Glutamatergic neuron (in vitro differentiated cells): ENCODE measurements around the gene ATXN7L3. TPM values are rescaled to one million over a fixed set of nuclear protein-coding genes. Genes with fewer than 3 reads are reported as not detected.
A peak's percentile ranks its signal among the peaks of the same experiment; 100 is the strongest.

Source experiments
- DNase-seq: peaks from one replicate; pipeline ENCODE4 v3.0.0; 2022
- H3K27ac Mint-ChIP-seq: one replicate; pipeline ENCODE4 v1.8.0; 2020; ENCODE audit warnings: mild to moderate bottlenecking, mixed read lengths, inconsistent platforms; ENCODE audit not compliant: unreplicated experiment
- H3K27me3 Mint-ChIP-seq: one replicate; pipeline ENCODE4 v1.8.0; 2020; ENCODE audit warnings: mild to moderate bottlenecking, moderate library complexity, mixed read lengths, inconsistent platforms; ENCODE audit not compliant: unreplicated experiment
- H3K36me3 Mint-ChIP-seq: one replicate; pipeline ENCODE4 v1.8.0; 2020; ENCODE audit warnings: mild to moderate bottlenecking, mixed read lengths, inconsistent platforms; ENCODE audit not compliant: unreplicated experiment
- H3K4me1 Mint-ChIP-seq: one replicate; pipeline ENCODE4 v1.8.0; 2020; ENCODE audit warnings: mild to moderate bottlenecking, low read depth, mixed read lengths, inconsistent platforms; ENCODE audit not compliant: unreplicated experiment
- H3K4me3 Mint-ChIP-seq: one replicate; pipeline ENCODE4 v1.8.0; 2020; ENCODE audit warnings: mild to moderate bottlenecking, mixed read lengths, inconsistent platforms; ENCODE audit not compliant: unreplicated experiment
- H3K9me3 Mint-ChIP-seq: one replicate; pipeline ENCODE4 v1.8.0; 2020; ENCODE audit warnings: mild to moderate bottlenecking, moderate library complexity, mixed read lengths, inconsistent platforms; ENCODE audit not compliant: unreplicated experiment
- total RNA-seq: library from RNA; stranded (reverse); fragmentation: NEBNext Ultra II Directional; extraction: Animal tissue kit (Norgen Biotek cat#: 25700); gene quantifications from one replicate; pipeline ENCODE4 v1.2.1, GENCODE V29; 2021; ENCODE audit not compliant: unreplicated experiment
- TF ChIP-seq, protein P1 (sequence below): fragments of 200-600 bp; sonication (generic); IDR thresholded peaks from one replicate; pipeline ENCODE4 v1.5.0; 2021; ENCODE audit not compliant: partially characterized antibody, unreplicated experiment

ATXN7L3 gene
- total RNA-seq, 1 donor from 2014 or later = 146 TPM

GRCh38 chr17:44205962-44206824 lies 6.5 kb upstream of the ATXN7L3 start:
- H3K27ac Mint-ChIP-seq = peak overlapping the region; percentile 34
- H3K4me3 Mint-ChIP-seq = no peak overlapping the region
- peaks cover 15% of the 10 kb centered on the region for H3K4me1 Mint-ChIP-seq
- no peaks in the 10 kb centered on the region for H3K36me3 Mint-ChIP-seq
- H3K9me3 Mint-ChIP-seq = peaks cover 11% of the 10 kb centered on the region
- TF ChIP-seq, protein P1, sequence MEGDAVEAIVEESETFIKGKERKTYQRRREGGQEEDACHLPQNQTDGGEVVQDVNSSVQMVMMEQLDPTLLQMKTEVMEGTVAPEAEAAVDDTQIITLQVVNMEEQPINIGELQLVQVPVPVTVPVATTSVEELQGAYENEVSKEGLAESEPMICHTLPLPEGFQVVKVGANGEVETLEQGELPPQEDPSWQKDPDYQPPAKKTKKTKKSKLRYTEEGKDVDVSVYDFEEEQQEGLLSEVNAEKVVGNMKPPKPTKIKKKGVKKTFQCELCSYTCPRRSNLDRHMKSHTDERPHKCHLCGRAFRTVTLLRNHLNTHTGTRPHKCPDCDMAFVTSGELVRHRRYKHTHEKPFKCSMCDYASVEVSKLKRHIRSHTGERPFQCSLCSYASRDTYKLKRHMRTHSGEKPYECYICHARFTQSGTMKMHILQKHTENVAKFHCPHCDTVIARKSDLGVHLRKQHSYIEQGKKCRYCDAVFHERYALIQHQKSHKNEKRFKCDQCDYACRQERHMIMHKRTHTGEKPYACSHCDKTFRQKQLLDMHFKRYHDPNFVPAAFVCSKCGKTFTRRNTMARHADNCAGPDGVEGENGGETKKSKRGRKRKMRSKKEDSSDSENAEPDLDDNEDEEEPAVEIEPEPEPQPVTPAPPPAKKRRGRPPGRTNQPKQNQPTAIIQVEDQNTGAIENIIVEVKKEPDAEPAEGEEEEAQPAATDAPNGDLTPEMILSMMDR = no peak
- DNase-seq = no peak
- H3K27me3 Mint-ChIP-seq = peaks cover 13% of the 10 kb centered on the region

- H3K27me3 Mint-ChIP-seq = peaks cover 17% of the 10 kb centered on the region
- peak overlapping the region; percentile 62 for H3K27ac Mint-ChIP-seq
- no peak for DNase-seq
- H3K36me3 Mint-ChIP-seq = no peaks in the 10 kb centered on the region
- H3K4me1 Mint-ChIP-seq = peaks cover 18% of the 10 kb centered on the region
- peaks cover 13% of the 10 kb centered on the region for H3K9me3 Mint-ChIP-seq
- TF ChIP-seq, protein P1 = no peak
- no peak overlapping the region for H3K4me3 Mint-ChIP-seq
These were observed 4.8 kb upstream of the ATXN7L3 start for GRCh38 chr17:44204441-44204882.

- Mint-ChIP-seq H3K27me3 (peaks cover 17% of the 10 kb centered on the region), H3K27ac (peak overlapping the region; percentile 25), H3K36me3 (no peaks in the 10 kb centered on the region), H3K4me1 (peaks cover 18% of the 10 kb centered on the region), H3K4me3 (peak overlapping the region; percentile 63), H3K9me3 (peaks cover 13% of the 10 kb centered on the region)
- peak; percentile 57 for DNase-seq
- TF ChIP-seq, protein P1 = peak; percentile 78
These were observed 4.2 kb upstream of the ATXN7L3 start for GRCh38 chr17:44203731-44204440.

- Mint-ChIP-seq H3K36me3 (no peaks in the 10 kb centered on the region), H3K4me3 (peak overlapping the region; percentile 24), H3K27ac (no peak overlapping the region), H3K27me3 (peaks cover 13% of the 10 kb centered on the region), H3K4me1 (peaks cover 21% of the 10 kb centered on the region), H3K9me3 (peaks cover 12% of the 10 kb centered on the region)
- TF ChIP-seq, protein P1 = no peak
- no peak for DNase-seq
These were observed 3.1 kb upstream of the ATXN7L3 start for GRCh38 chr17:44202756-44203155.
